Nephron (organoid): ENCODE measurements around the gene SFMBT1.
A peak's percentile ranks its signal among the peaks of the same experiment; 100 is the strongest.

Source experiments
- H3K27ac Mint-ChIP-seq, 3 experiments: 2 replicates each; pipeline ENCODE4 v1.8.0; 2020; ENCODE audit warnings: mixed read lengths in 3 of 3, mild to moderate bottlenecking in 2 of 3, moderate library complexity in 1 of 3
- H3K27me3 Mint-ChIP-seq: 2 replicates; pipeline ENCODE4 v1.8.0; 2021; ENCODE audit warnings: low read depth, mild to moderate bottlenecking, moderate library complexity, mixed read lengths
- H3K36me3 Mint-ChIP-seq: 2 replicates; pipeline ENCODE4 v1.8.0; 2020; ENCODE audit warnings: low read depth, mixed read lengths
- H3K4me1 Mint-ChIP-seq: 2 replicates; pipeline ENCODE4 v1.8.0; 2020; ENCODE audit warnings: mixed read lengths
- H3K4me3 Mint-ChIP-seq, 3 experiments: 2 replicates each; pipeline ENCODE4 v1.8.0; 2020; ENCODE audit warnings: mild to moderate bottlenecking in 3 of 3, mixed read lengths in 3 of 3, moderate library complexity in 2 of 3
- H3K9me3 Mint-ChIP-seq: 2 replicates; pipeline ENCODE4 v1.8.0; 2020; ENCODE audit warnings: mixed read lengths
- TF ChIP-seq, protein P1 (sequence below), 3 experiments: fragments of 200-600 bp; sonication (generic); IDR thresholded peaks; one replicate each; pipeline ENCODE4 v1.5.0; 2021; ENCODE audit warnings: antibody characterized with exemption in 3 of 3; ENCODE audit not compliant: unreplicated experiment in 3 of 3

The SFMBT1 gene

DNA sequence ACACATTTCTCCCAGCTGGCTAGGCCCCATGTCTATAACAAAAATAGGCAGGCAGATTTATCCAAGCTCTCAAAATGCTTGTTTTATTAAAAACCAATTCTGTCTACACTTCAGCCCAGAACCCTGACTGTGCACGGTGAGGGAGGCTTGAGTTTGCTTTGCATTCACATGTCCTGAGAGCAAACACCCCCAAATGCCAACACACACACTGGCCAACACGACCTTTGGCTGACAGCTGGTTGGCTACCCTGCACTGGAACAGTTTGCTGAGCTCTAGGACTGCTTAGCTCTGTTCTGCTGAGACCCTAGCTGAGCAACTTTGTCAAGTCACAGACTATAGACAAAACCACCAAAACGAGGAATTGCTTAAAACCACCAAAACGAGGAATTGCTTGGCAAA is 152.2 kb downstream of the SFMBT1 start:
- H3K9me3 Mint-ChIP-seq: no peaks in the 10 kb centered on the region
- peaks cover 46% of the 10 kb centered on the region for H3K4me1 Mint-ChIP-seq
- no peaks in the 10 kb centered on the region for H3K27me3 Mint-ChIP-seq
- H3K27ac Mint-ChIP-seq: no peak overlapping the region
- TF ChIP-seq, protein P1, sequence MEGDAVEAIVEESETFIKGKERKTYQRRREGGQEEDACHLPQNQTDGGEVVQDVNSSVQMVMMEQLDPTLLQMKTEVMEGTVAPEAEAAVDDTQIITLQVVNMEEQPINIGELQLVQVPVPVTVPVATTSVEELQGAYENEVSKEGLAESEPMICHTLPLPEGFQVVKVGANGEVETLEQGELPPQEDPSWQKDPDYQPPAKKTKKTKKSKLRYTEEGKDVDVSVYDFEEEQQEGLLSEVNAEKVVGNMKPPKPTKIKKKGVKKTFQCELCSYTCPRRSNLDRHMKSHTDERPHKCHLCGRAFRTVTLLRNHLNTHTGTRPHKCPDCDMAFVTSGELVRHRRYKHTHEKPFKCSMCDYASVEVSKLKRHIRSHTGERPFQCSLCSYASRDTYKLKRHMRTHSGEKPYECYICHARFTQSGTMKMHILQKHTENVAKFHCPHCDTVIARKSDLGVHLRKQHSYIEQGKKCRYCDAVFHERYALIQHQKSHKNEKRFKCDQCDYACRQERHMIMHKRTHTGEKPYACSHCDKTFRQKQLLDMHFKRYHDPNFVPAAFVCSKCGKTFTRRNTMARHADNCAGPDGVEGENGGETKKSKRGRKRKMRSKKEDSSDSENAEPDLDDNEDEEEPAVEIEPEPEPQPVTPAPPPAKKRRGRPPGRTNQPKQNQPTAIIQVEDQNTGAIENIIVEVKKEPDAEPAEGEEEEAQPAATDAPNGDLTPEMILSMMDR (IDR thresholded peaks at IDR 0.05; ENCODE audit: unreplicated experiment in 3 of 3): no peak
- H3K4me3 Mint-ChIP-seq: no peak overlapping the region
- no peaks in the 10 kb centered on the region for H3K36me3 Mint-ChIP-seq

DNA sequence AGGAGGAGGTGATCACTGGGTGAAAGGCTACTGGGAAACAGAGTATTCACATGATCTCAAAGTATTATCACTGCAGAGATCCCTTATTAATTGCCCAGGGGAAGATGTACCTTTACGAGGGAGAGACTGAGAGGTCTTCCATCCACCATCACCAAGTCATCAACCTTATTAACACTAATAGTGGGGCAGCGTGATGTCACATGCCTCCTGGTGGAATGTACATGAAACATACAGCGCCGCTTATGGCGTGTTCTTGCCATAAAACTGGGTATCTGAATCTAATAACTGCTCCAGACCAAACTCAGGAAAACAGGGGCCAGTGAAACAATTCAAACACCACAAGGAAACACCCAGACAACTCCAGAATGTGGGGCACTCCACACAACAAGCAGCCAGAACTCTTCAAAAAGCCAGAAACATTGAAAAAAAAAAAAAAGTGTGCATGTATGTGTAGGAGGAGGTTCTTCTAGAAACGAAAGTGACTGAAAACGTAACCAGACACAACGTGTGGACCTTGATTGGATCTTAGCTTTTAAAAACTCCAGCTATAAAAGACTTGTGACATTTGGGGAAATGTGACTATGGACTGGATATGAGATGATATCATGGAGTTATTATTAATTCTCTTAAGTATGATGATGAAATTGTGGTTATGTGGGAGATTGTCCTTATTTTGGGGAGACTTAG is 153.1 kb downstream of the SFMBT1 start:
- Mint-ChIP-seq H3K27me3 (no peaks in the 10 kb centered on the region), H3K27ac (peak overlapping the region; percentile 83 to 93 (median 92)), H3K9me3 (no peaks in the 10 kb centered on the region), H3K36me3 (no peaks in the 10 kb centered on the region), H3K4me3 (peak overlapping the region in 2 of 3 experiments; percentile 13 to 29), H3K4me1 (peaks cover 42% of the 10 kb centered on the region)
- TF ChIP-seq, protein P1 (IDR thresholded peaks at IDR 0.05; ENCODE audit: unreplicated experiment in 3 of 3): no peak

DNA sequence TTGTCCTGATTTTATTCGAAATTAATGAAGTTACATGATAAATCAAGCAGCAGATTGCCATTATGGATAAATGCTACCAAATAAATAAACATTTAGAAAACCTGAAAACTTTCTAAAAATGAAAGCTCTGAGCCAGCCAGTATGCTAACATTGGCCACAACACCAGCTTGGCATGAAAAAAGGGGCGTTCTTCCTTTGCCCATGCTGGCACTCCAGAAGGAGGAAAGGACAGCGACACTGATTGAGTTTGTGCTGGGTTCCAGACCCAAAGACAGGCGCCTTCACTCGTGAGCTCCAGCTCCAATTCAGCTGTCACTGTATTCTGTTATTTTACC is 153.6 kb downstream of the SFMBT1 start:
- Mint-ChIP-seq H3K27me3 (no peaks in the 10 kb centered on the region), H3K4me3 (no peak overlapping the region), H3K4me1 (peaks cover 42% of the 10 kb centered on the region), H3K9me3 (no peaks in the 10 kb centered on the region), H3K27ac (peak overlapping the region; percentile 83 to 93 (median 92)), H3K36me3 (no peaks in the 10 kb centered on the region)
- TF ChIP-seq, protein P1 (IDR thresholded peaks at IDR 0.05; ENCODE audit: unreplicated experiment in 3 of 3): no peak

DNA sequence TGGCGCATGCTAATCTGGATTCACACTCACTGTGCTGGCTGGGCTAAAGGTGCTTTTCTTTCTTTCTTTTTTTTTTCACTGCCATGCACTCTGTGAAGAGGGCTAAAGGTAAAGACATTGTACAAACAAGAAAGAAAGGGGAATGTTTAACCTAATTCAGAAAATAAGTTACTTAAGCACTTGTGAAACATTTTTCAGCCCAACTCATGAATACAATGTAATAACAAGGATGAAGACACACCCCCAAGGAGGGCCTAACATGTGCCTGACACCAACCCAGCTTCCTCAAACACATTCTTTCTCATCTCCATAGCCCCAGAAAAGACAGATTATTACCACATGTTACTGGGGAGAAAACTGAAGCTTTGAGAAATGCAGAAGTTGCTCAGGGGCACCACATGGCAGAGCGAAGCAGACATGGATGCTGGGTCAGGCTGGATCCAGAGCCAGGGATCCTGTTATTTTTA is 154.2 kb downstream of the SFMBT1 start:
- Mint-ChIP-seq H3K4me3 (peak overlapping the region in 2 of 3 experiments; percentile 13 to 37), H3K4me1 (peaks cover 39% of the 10 kb centered on the region), H3K27ac (peak overlapping the region; percentile 83 to 93 (median 92)), H3K27me3 (no peaks in the 10 kb centered on the region), H3K36me3 (peaks cover 2% of the 10 kb centered on the region), H3K9me3 (no peaks in the 10 kb centered on the region)
- TF ChIP-seq, protein P1 (IDR thresholded peaks at IDR 0.05; ENCODE audit: unreplicated experiment in 3 of 3): no peak

DNA sequence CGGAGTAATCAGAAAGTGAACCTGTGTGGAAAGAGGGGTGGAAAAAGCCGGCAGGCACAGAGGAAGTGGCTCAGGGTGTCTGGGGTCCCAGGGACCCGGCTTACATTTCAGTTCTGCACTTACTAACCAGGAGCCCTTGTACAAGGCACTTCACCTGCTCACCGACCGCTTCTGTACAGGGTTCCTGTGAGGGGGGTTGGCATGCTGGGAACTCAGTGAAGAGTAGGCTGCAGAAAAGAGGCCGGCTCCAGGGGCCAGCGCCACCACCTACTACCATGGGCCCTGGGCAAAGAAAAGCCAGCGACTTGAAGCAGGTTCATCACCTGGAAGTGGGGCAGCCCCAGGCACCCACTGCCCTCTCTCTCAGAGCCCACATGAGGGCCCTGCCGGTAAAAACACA is 154.7 kb downstream of the SFMBT1 start:
- TF ChIP-seq, protein P1 (IDR thresholded peaks at IDR 0.05; ENCODE audit: unreplicated experiment in 3 of 3): no peak
- H3K36me3 Mint-ChIP-seq: peaks cover 5% of the 10 kb centered on the region
- no peaks in the 10 kb centered on the region for H3K27me3 Mint-ChIP-seq
- H3K9me3 Mint-ChIP-seq: no peaks in the 10 kb centered on the region
- H3K4me3 Mint-ChIP-seq: no peak overlapping the region
- peak overlapping the region; percentile 83 to 93 (median 92) for H3K27ac Mint-ChIP-seq
- peaks cover 36% of the 10 kb centered on the region for H3K4me1 Mint-ChIP-seq

DNA sequence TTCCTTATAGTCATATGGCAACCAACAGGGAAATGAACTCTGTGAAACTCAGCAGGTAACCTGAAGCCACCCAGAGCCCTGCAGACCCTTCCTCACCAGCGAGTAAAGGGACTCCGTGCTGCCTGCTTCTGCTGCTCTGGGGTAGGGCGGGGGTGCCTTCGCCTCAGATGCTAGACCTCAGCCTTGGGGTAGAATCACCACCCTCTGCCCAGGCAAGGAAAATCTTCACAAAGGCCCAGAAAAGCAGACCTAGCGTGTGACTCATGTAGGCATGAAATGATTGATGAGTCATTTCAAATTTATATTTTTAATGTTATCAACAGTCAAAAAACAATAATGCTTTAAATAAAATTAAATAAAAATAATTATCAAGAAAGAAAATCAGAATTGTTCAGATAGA is 155.1 kb downstream of the SFMBT1 start:
- Mint-ChIP-seq H3K27me3 (no peaks in the 10 kb centered on the region), H3K4me1 (peaks cover 32% of the 10 kb centered on the region), H3K9me3 (peaks cover 1% of the 10 kb centered on the region), H3K27ac (peak overlapping the region in 1 of 3 experiments; percentile 93), H3K36me3 (peaks cover 7% of the 10 kb centered on the region), H3K4me3 (no peak overlapping the region)
- TF ChIP-seq, protein P1 (IDR thresholded peaks at IDR 0.05; ENCODE audit: unreplicated experiment in 3 of 3): no peak
